Subcutaneous adipose tissue (tissue), 4 donors: ENCODE data around the gene TCERG1. TPM values are rescaled to one million over a fixed set of nuclear protein-coding genes. Genes with fewer than 3 reads are reported as not detected.

Source experiments
- total RNA-seq, 4 donors: library from RNA; depleted of rRNA; stranded (reverse); fragments of >200 nt; gene quantifications; one replicate each; pipeline ENCODE4 v1.1.0, GENCODE V29; 2016
- TF ChIP-seq, protein P1 (sequence below): fragments of 450-650 bp; IDR thresholded peaks from one replicate; pipeline ENCODE4 v1.5.1; 2016; ENCODE audit warnings: low read depth, mild to moderate bottlenecking, control low read depth, antibody characterized with exemption, moderate library complexity

Gene TCERG1
- total RNA-seq, 4 donors from 2014 or later, result 41.6 to 120 (median 59.2) TPM

DNA sequence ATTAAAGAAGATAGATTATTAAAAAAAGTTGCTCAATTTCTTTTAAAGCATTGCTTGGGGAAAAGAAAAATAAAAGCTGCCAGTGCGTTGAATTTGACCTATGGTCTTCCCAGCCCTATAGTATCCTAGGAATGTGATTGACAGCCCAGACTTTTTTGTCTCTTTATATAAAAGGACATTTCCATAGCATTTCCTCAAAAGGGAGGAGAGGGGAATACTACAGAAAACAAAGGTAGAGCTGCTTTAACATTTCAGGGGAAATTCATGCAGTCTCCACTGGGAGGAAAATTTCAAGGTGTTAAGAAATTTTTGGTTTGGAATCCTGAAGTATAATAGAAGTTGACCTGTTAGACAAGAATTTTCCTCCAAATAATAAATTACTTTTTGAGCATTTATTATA is 86.7 kb downstream of the TCERG1 start:
- TF ChIP-seq, protein P1, sequence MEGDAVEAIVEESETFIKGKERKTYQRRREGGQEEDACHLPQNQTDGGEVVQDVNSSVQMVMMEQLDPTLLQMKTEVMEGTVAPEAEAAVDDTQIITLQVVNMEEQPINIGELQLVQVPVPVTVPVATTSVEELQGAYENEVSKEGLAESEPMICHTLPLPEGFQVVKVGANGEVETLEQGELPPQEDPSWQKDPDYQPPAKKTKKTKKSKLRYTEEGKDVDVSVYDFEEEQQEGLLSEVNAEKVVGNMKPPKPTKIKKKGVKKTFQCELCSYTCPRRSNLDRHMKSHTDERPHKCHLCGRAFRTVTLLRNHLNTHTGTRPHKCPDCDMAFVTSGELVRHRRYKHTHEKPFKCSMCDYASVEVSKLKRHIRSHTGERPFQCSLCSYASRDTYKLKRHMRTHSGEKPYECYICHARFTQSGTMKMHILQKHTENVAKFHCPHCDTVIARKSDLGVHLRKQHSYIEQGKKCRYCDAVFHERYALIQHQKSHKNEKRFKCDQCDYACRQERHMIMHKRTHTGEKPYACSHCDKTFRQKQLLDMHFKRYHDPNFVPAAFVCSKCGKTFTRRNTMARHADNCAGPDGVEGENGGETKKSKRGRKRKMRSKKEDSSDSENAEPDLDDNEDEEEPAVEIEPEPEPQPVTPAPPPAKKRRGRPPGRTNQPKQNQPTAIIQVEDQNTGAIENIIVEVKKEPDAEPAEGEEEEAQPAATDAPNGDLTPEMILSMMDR, result no peak

DNA sequence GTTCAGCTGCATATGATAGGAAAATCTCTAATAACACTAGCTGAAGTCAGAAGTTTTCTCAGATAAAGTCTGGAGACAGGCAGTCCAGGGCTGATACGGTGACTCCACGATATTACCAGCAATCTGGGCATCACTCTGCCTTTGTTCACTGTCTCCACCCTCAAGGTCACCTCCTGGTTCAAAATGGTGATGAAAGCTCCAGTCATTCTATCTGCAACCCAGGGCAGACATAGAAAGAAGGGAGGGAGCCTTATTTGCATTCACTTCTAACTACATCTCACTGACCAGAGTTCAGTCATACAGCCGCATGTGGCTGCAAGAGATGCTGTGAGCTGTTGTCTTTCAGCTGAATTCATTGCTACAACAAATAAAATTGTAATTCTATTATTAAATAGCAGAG is 91.3 kb downstream of the TCERG1 start:
- TF ChIP-seq, protein P1, result no peak

DNA sequence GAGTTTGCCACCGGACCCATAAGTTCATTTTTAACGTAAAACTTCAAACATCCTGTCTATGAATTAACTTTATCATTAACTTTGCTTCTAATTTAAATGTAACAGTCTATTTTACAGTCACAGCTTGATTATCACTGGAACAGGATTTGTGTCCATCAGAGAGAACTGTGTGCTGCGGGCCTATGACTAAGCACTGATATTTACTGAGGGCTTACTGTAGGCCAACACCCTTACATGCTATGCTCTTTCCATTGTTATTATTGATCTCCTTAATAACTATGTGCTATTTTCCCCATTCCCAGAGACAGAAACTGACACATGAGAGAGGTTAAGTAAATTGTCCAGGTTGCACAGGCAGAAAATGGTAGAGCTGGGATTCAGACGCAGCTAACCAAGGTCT is 92.8 kb downstream of the TCERG1 start:
- TF ChIP-seq, protein P1, result no peak

DNA sequence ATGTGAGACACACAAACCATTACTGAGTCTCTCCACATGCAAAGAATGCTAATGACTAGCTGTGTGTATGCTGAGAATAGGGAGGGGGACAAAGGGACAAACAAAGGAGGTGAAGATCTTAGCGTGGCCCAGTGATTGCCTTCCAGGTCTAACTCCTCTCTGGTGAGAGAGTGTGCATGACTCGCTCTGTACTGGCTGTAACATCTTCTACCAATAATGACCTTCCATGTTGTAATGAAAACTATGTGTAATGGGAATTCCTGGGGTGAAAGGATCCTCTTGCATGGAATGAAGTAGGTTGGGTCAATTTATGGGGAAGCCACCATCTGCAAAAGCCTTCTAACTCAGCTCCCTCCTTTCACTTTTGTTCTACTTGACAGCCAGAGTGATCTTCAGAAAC is 93.3 kb downstream of the TCERG1 start:
- TF ChIP-seq, protein P1, result no peak

DNA sequence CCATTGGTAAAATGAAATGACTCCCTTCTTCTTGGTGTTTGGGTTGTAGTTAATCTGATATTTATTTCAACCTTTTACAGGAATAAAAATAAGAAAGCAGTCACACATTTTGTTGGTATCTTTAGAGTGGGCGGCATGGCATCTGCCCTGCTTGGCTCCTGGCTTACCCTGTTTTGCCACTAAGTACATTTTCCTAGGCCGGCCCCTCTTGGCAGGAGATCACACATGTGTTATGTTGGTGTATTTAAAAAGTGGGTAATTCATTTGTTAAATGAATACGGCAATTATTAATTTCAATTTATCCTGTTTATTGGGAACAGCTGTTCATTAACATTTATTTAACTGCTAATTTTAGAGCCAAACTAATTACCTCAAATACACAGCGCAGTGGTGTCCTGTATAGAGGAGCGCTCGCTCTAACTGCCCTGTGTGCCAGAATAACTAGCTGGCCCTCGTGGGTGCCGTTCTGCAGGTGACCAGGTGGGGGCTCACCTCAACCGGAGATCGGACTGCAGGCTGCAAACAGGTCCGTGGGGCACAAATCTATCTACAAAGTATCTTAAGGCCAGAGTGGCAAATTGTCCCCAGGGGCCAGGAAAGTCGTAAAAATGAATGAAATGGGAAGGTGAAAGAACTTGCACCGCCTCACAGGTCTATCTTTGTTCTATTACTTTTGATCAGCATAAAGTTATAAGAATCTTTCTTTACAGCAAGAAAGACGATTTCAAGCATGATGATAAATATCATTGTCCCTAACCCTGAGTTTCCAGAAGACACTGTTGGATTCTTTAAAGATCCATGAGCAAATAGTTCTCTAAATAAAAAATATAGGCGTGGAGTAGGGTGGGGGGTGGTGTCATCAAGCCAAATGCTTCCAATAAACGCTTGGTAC is 95.1 kb downstream of the TCERG1 start:
- TF ChIP-seq, protein P1, result no peak

DNA sequence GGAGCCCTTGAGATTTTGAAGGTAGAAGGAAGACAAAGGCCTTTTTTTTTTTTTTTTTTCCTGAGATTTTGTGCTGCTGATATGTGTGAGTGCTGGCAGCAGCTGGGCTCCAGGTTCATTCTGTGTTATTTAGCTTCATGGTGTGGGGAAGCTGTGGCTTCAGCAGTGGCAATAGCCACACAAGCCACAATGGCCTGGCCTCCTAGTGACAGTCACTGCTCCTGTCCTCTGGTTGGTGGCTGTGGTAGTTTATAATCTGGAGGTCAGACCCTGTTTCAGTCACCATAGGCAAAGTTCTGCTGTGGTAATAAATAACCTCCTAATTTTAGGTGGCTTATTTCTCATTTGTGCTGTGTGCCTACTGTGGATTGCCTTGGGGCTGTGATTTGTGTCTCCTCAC is 97.1 kb downstream of the TCERG1 start:
- TF ChIP-seq, protein P1, result no peak

DNA sequence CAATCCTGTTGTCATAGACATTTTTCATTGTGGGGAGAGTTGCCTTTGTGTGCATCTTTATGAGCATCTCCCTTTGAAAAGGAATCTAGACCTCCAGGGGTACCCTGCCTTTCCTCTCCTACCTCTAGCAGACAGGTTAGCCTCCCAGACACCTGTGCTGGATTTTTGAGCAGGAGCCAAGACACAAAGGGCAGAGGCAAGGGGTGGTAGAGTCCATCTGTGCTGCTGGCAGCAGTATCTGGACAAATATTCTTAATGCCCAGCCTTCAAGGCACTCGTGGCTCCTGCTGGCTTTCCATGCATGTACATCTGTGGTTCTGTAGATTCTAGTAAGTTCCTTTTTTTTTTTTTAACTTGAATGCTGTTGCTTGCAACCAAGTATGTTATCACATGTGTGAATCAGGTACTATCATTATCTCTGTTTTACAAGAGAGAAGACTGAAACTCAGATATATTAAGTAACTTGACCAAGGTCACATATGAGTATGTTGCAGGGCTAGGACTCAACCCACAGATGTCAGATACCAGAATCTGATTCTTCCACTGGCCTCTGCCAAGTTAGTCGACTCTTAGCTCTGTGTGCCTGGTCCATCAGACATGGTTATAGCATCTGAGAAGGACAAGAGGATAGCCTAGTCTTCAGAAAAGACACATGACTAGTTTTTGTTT is 101.8 kb downstream of the TCERG1 start:
- TF ChIP-seq, protein P1, result no peak
